BE2C (cell line): ENCODE measurements around the gene FAM83C.

ENCODE experiments used
- DNase-seq: peaks from one replicate; pipeline ENCODE4 v3.0.0-alpha.2; 2020
- H3K27me3 ChIP-seq: fragments of 250-450 bp; sonication (Bioruptor Pico); 2 replicates; pipeline ENCODE4 v1.5.1; 2020; ENCODE audit warnings: mild to moderate bottlenecking
- H3K36me3 ChIP-seq: fragments of 250-450 bp; sonication (Bioruptor Pico); 2 replicates; pipeline ENCODE4 v1.5.1; 2020; ENCODE audit warnings: mild to moderate bottlenecking
- H3K4me1 ChIP-seq: fragments of 250-450 bp; sonication (Bioruptor Pico); 2 replicates; pipeline ENCODE4 v1.5.1; 2020
- H3K4me3 ChIP-seq: 2 replicates; pipeline ENCODE4 v1.5.1; 2011; ENCODE audit warnings: low read depth, low read length
- H3K9me3 ChIP-seq: fragments of 250-450 bp; sonication (Bioruptor Pico); 2 replicates; pipeline ENCODE4 v1.5.1; 2020
- TF ChIP-seq, protein P1 (sequence below): IDR thresholded peaks from 2 replicates; pipeline ENCODE4 v1.5.1; 2012; ENCODE audit warnings: mild to moderate bottlenecking, low read depth, low read length

The FAM83C gene

GRCh38 chr20:35294293-35294685 is 2.1 kb upstream of the FAM83C start:
- Histone ChIP-seq H3K36me3 (no peaks in the 10 kb centered on the region), H3K4me1 (peaks cover 6% of the 10 kb centered on the region; the same call in 1 of the 2 replicates), H3K4me3 (no peak overlapping the region), H3K9me3 (no peaks in the 10 kb centered on the region), H3K27me3 (no peaks in the 10 kb centered on the region)
- DNase-seq = no peak
- TF ChIP-seq, protein P1, sequence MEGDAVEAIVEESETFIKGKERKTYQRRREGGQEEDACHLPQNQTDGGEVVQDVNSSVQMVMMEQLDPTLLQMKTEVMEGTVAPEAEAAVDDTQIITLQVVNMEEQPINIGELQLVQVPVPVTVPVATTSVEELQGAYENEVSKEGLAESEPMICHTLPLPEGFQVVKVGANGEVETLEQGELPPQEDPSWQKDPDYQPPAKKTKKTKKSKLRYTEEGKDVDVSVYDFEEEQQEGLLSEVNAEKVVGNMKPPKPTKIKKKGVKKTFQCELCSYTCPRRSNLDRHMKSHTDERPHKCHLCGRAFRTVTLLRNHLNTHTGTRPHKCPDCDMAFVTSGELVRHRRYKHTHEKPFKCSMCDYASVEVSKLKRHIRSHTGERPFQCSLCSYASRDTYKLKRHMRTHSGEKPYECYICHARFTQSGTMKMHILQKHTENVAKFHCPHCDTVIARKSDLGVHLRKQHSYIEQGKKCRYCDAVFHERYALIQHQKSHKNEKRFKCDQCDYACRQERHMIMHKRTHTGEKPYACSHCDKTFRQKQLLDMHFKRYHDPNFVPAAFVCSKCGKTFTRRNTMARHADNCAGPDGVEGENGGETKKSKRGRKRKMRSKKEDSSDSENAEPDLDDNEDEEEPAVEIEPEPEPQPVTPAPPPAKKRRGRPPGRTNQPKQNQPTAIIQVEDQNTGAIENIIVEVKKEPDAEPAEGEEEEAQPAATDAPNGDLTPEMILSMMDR = no peak

- H3K27me3 ChIP-seq = no peaks in the 10 kb centered on the region
- TF ChIP-seq, protein P1 = no peak
- no peaks in the 10 kb centered on the region for H3K36me3 ChIP-seq
- DNase-seq = no peak
- H3K4me1 ChIP-seq = peaks cover 6% of the 10 kb centered on the region; the same call in 1 of the 2 replicates
- no peaks in the 10 kb centered on the region for H3K9me3 ChIP-seq
- H3K4me3 ChIP-seq = no peak overlapping the region
These were observed 1.4 kb upstream of the FAM83C start for GRCh38 chr20:35293303-35294292.

DNA sequence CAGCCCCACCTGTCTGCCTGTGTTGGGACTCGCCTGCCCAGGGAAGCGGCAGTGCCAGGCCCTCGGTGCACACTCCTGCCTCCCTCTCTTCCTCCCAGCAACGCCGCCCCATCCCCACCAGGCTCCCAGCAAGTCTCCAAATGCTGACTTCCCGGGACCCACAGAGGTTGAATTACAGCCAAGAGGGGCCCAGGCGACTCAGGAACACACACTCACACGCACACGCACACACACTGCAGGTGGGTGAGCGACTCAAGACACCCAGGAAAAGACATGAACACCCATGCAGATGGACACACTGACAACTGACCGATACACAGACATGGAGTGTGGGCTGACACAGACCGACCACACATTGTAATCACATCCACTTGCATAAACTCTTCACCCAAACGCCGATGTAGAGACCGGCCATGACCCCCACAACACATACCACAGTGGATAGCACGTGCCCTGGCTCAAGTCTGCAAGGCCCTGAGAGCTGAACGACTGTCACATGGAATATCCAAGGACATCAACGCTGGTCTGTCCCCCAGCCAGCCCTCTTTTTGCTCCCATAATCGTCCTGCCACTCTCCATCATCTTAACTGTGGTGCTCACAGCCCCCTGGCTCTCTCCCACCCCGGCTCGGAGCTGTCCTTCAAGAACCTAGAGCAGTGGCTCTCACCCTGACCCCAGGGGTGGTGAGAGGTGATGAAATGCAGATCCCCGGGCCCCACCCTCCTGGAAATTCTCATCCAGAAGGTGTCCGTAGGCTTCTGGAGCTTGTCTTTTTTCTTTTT is 470 bp upstream of the FAM83C start:
- H3K4me1 ChIP-seq = peaks cover 6% of the 10 kb centered on the region; the same call in 1 of the 2 replicates
- no peak overlapping the region for H3K4me3 ChIP-seq
- TF ChIP-seq, protein P1 = no peak
- H3K27me3 ChIP-seq = no peaks in the 10 kb centered on the region
- no peaks in the 10 kb centered on the region for H3K36me3 ChIP-seq
- no peaks in the 10 kb centered on the region for H3K9me3 ChIP-seq
- no peak for DNase-seq

DNA sequence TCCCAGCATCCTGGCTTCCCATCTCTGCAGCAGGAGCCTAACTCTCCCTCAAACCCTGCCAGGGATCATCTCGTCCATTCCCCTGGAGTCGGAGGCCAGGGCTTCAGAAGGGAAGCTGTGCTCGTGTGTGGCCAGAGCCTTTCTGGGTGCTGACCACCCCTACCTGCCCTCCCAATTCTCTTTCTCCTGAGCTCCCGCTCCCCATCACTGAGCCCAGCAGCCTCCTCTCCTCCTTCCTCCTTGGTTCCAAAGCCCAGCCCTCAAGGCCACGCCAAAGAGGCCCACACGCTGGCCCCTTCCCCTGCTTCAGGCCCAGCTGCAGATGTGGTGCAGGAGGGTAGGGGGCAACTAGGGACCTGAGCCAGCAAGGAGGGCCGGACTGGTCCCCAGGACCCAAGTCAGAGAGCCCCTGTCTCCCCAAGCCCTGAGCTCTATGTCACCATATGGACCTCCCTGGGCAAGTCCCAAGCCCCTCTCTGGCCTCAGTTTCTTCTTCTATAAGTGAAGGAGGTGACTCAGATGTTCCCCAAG is 1.3 kb downstream of the FAM83C start:
- H3K4me3 ChIP-seq = no peak overlapping the region
- no peak for DNase-seq
- H3K36me3 ChIP-seq = no peaks in the 10 kb centered on the region
- TF ChIP-seq, protein P1 = no peak
- H3K9me3 ChIP-seq = no peaks in the 10 kb centered on the region
- H3K4me1 ChIP-seq = 0 out of 2 replicates have a peak, but pooled peaks cover 4% of the 10 kb centered on the region
- no peaks in the 10 kb centered on the region for H3K27me3 ChIP-seq

GRCh38 chr20:35290186-35290886 is 1.9 kb downstream of the FAM83C start:
- no peaks in the 10 kb centered on the region for H3K27me3 ChIP-seq
- peak; percentile 67 for DNase-seq
- H3K36me3 ChIP-seq = no peaks in the 10 kb centered on the region
- H3K9me3 ChIP-seq = no peaks in the 10 kb centered on the region
- no peaks in the 10 kb centered on the region for H3K4me1 ChIP-seq
- TF ChIP-seq, protein P1 = no peak
- H3K4me3 ChIP-seq = no peak overlapping the region
